ENCODE results near the gene NSRP1. TPM values are rescaled to one million over a fixed set of nuclear protein-coding genes. Genes with fewer than 3 reads are reported as not detected.
"Not testable (repeated sequence)": the region's sequence is repeated elsewhere in the genome, so short reads cannot be mapped to it uniquely, and the experiment has no call there.

Gene NSRP1
- total RNA-seq, 1 experiment from 2014 or later: 34.3 TPM

DNA sequence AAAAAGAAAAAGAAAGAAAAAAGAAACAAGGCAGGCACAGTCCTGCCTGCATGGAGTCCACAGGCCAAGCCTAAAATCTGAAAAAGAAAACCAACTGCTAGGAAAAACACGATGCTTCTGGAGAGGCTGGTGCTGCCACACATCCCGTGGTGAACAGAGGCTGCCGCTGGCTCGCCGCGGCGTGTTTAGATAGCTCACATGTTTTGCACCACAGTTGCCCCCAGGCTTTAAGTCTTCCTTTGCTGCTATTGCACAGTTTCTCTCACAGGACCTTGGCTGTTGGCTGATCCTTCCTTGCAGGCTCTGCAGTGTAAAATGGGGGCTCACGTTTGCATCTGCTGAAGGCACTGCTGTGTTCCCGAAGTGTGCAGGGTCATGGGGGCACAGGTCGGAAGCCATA lies 110.3 kb downstream of the NSRP1 start:
- Histone ChIP-seq H3K4me1 (replicated peaks; ENCODE audit: insufficient read depth) (peaks cover 40% of the 10 kb centered on the region), H3K9me3 (ENCODE audit: insufficient read depth, low read depth) (no peaks in the 10 kb centered on the region), H3K27ac (peak overlapping the region; percentile 52), H3K4me2 (peak overlapping the region; percentile 26; the same call in 1 of the 2 replicates), H3F3A (ENCODE audit: insufficient read depth, low read depth) (peaks cover 36% of the 10 kb centered on the region), H3K36me3 (ENCODE audit: low read depth) (no peaks in the 10 kb centered on the region), H3K4me3 (no peak overlapping the region), H2AFZ (no peak overlapping the region), H3K9me2 (ENCODE audit: insufficient read depth) (no peaks in the 10 kb centered on the region), H3K27me3 (ENCODE audit: insufficient read depth, low read depth) (no peaks in the 10 kb centered on the region), H4K20me1 (ENCODE audit: insufficient read depth) (no peaks in the 10 kb centered on the region), H3K79me2 (ENCODE audit: low read depth) (no peaks in the 10 kb centered on the region)
- no peak for DNase-seq
- POLR2A ChIA-PET (ENCODE audit: unreplicated experiment): no interaction called here
- intact Hi-C loops (cut with micrococcal nuclease; ENCODE audit: unreplicated experiment): no loop called here
- no TSS peak for BruUV-seq (replicated peaks)
- no peak for TF ChIP-seq EZH2 (IDR thresholded peaks at IDR 0.05; ENCODE audit: low read depth)
- TF ChIP-seq, protein P1, sequence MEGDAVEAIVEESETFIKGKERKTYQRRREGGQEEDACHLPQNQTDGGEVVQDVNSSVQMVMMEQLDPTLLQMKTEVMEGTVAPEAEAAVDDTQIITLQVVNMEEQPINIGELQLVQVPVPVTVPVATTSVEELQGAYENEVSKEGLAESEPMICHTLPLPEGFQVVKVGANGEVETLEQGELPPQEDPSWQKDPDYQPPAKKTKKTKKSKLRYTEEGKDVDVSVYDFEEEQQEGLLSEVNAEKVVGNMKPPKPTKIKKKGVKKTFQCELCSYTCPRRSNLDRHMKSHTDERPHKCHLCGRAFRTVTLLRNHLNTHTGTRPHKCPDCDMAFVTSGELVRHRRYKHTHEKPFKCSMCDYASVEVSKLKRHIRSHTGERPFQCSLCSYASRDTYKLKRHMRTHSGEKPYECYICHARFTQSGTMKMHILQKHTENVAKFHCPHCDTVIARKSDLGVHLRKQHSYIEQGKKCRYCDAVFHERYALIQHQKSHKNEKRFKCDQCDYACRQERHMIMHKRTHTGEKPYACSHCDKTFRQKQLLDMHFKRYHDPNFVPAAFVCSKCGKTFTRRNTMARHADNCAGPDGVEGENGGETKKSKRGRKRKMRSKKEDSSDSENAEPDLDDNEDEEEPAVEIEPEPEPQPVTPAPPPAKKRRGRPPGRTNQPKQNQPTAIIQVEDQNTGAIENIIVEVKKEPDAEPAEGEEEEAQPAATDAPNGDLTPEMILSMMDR (conservative IDR thresholded peaks at IDR 0.05): no peak
- CTCF ChIA-PET: no interaction called here

DNA sequence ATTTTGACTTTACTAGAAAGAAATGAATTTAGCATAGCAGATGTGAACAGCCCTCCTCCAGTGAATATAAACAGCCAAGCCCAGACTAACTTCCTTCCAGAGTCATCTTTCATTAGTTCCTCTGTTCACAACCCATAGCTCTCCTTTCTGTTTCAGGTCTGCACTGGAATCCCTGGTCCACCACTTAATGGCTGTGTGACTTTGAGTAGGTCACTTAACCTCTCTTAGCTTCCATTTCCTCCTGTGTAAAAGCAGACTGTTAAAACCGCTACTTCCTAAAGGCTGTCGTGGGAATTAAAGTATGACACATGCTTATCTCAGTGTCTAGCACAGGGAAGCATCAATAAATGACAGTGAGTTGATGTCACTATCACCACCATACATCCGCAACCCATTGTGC lies 111.4 kb downstream of the NSRP1 start:
- Histone ChIP-seq H3K4me2 (no peak overlapping the region), H3K4me1 (replicated peaks; ENCODE audit: insufficient read depth) (peaks cover 40% of the 10 kb centered on the region), H2AFZ (no peak overlapping the region), H4K20me1 (ENCODE audit: insufficient read depth) (no peaks in the 10 kb centered on the region), H3K9me3 (ENCODE audit: insufficient read depth, low read depth) (no peaks in the 10 kb centered on the region), H3K79me2 (ENCODE audit: low read depth) (no peaks in the 10 kb centered on the region), H3K4me3 (no peak overlapping the region), H3K36me3 (ENCODE audit: low read depth) (no peaks in the 10 kb centered on the region), H3K27me3 (ENCODE audit: insufficient read depth, low read depth) (0 out of 2 replicates have a peak, but pooled peaks cover 2% of the 10 kb centered on the region), H3K27ac (no peak overlapping the region), H3F3A (ENCODE audit: insufficient read depth, low read depth) (peaks cover 36% of the 10 kb centered on the region), H3K9me2 (ENCODE audit: insufficient read depth) (no peaks in the 10 kb centered on the region)
- BruUV-seq (replicated peaks): no TSS peak
- TF ChIP-seq, protein P1 (conservative IDR thresholded peaks at IDR 0.05): no peak
- TF ChIP-seq EZH2 (IDR thresholded peaks at IDR 0.05; ENCODE audit: low read depth): no peak
- ChIA-PET CTCF (no interaction called here), POLR2A (ENCODE audit: unreplicated experiment) (interaction anchor here (0.7 kb wide), 1 partner anchor 1484 kb away, joined by 3 read pairs; no protein-coding TSS in a partner anchor)
- DNase-seq: no peak
- intact Hi-C loops (cut with micrococcal nuclease; ENCODE audit: unreplicated experiment): no loop called here

DNA sequence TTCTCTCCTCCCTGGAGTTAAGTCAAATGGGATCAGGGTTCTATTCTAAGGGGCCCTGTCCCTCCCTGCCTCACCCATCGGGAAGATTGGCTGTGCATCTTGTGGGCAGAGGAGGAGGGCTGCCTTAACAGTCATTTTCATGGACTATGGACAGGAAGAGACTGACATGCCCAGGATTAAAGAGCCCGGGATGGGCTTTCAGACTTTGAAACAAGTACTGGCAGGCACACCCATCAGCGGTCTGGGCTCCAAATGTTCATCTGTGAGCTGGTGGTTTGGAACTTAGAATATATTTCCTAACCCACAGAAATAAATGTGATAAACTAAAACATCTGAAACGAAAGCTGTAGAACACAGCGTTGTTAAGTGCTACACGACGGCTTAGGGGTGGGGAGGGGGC lies 112.4 kb downstream of the NSRP1 start:
- no peak overlapping the region for H2AFZ ChIP-seq
- POLR2A ChIA-PET (ENCODE audit: unreplicated experiment): no interaction called here

DNA sequence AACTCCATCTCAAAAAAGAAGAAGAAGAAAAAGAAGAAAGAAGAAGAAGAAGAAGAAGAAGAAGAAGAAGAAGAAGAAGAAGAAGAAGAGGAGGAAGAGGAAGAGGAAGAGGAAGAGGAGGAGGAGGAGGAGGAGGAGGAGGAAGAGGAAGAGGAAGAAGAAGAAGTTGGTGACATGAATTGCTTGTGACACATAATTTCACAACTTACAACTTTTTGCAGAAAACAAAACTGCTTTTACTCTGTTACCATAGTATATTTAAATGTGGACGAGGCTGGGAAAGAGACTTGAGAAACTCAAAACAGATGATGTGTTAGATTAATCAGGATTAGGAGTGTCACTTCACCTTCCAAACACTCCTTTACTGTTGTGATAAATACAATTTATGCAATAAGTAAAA lies 113.4 kb downstream of the NSRP1 start:
- POLR2A ChIA-PET (ENCODE audit: unreplicated experiment); H3K79me2 ChIP-seq (ENCODE audit: low read depth); BruUV-seq (replicated peaks); H3K9me3 ChIP-seq (ENCODE audit: insufficient read depth, low read depth); H3K4me2 ChIP-seq; DNase-seq; H3K9me2 ChIP-seq (ENCODE audit: insufficient read depth); CTCF ChIA-PET; H2AFZ ChIP-seq; H4K20me1 ChIP-seq (ENCODE audit: insufficient read depth); H3K36me3 ChIP-seq (ENCODE audit: low read depth); H3K4me3 ChIP-seq; H3K27ac ChIP-seq; intact Hi-C loops (cut with micrococcal nuclease; ENCODE audit: unreplicated experiment): not testable (repeated sequence)
- H3K4me1 ChIP-seq (replicated peaks; ENCODE audit: insufficient read depth): peaks cover 25% of the 10 kb centered on the region
- peaks cover 18% of the 10 kb centered on the region for H3F3A ChIP-seq (ENCODE audit: insufficient read depth, low read depth)
- peaks cover 19% of the 10 kb centered on the region for H3K27me3 ChIP-seq (ENCODE audit: insufficient read depth, low read depth)

More for the DNA sequence above, 112.4 kb downstream of the NSRP1 start:
- Histone ChIP-seq H3K79me2 (ENCODE audit: low read depth) (no peaks in the 10 kb centered on the region), H3K4me3 (no peak overlapping the region), H4K20me1 (ENCODE audit: insufficient read depth) (no peaks in the 10 kb centered on the region), H3K9me3 (ENCODE audit: insufficient read depth, low read depth) (no peaks in the 10 kb centered on the region), H3K4me2 (no peak overlapping the region), H3F3A (ENCODE audit: insufficient read depth, low read depth) (peaks cover 28% of the 10 kb centered on the region), H3K36me3 (ENCODE audit: low read depth) (no peaks in the 10 kb centered on the region), H3K9me2 (ENCODE audit: insufficient read depth) (no peaks in the 10 kb centered on the region), H3K27me3 (ENCODE audit: insufficient read depth, low read depth) (peaks cover 9% of the 10 kb centered on the region; the same call in 1 of the 2 replicates), H3K27ac (no peak overlapping the region), H3K4me1 (replicated peaks; ENCODE audit: insufficient read depth) (peaks cover 35% of the 10 kb centered on the region)
- intact Hi-C loops (cut with micrococcal nuclease; ENCODE audit: unreplicated experiment): no loop called here
- no peak for DNase-seq
- no TSS peak for BruUV-seq (replicated peaks)
- CTCF ChIA-PET: no interaction called here
- no peak for TF ChIP-seq EZH2 (IDR thresholded peaks at IDR 0.05; ENCODE audit: low read depth)
- TF ChIP-seq, protein P1 (conservative IDR thresholded peaks at IDR 0.05): no peak
